PC-9 (cell line): ENCODE measurements around the gene NLK.

Experiments used
- EZH2 ChIP-seq: fragments of 200-600 bp; sonication (generic); IDR thresholded peaks from 2 replicates; pipeline ENCODE4 v1.8.0; 2017; ENCODE audit warnings: antibody characterized with exemption, low read depth
- TF ChIP-seq, protein P1 (sequence below): fragments of 200-600 bp; sonication (generic); conservative IDR thresholded peaks from 2 replicates; pipeline ENCODE4 v1.6.1; 2017; ENCODE audit warnings: mixed run types, antibody characterized with exemption, mild to moderate bottlenecking, moderate library complexity

DNA sequence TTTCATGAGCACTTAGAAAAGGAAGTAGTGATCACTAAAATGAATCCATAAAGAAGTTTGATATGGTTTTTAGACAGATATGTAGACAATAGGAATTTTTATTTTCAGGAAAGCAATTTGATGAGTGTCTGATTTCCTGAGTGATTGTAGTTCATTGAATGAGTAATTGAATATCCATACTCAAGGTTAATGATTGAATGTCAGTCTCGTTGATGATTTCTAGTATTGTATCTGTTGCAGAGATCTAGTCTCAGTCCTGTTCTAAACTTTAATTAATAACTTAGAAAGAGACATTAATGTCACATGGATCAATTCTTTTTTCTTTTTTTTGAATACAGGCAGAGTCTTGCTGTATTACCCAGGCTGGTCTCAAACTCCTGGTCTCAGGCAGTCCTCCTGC lies 78.3 kb downstream of the NLK start:
- TF ChIP-seq EZH2: no peak
- TF ChIP-seq, protein P1, sequence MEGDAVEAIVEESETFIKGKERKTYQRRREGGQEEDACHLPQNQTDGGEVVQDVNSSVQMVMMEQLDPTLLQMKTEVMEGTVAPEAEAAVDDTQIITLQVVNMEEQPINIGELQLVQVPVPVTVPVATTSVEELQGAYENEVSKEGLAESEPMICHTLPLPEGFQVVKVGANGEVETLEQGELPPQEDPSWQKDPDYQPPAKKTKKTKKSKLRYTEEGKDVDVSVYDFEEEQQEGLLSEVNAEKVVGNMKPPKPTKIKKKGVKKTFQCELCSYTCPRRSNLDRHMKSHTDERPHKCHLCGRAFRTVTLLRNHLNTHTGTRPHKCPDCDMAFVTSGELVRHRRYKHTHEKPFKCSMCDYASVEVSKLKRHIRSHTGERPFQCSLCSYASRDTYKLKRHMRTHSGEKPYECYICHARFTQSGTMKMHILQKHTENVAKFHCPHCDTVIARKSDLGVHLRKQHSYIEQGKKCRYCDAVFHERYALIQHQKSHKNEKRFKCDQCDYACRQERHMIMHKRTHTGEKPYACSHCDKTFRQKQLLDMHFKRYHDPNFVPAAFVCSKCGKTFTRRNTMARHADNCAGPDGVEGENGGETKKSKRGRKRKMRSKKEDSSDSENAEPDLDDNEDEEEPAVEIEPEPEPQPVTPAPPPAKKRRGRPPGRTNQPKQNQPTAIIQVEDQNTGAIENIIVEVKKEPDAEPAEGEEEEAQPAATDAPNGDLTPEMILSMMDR: no peak
